Skin epidermis (tissue), 12 donors: ENCODE data around the gene CCDC87.
A peak's percentile ranks its signal among the peaks of the same experiment; 100 is the strongest.

Experiments used
- H3K27ac ChIP-seq, 21 experiments: fragments of 200-600 bp; sonication (generic) in 11 of 21; one replicate each; pipeline ENCODE4 v1.5.0; 2020; ENCODE audit warnings: mild to moderate bottlenecking in 3 of 21, inconsistent platforms in 2 of 21, moderate library complexity in 2 of 21
- H3K4me3 ChIP-seq, 7 experiments: fragments of 200-600 bp; sonication (generic) in 2 of 7; one replicate each; pipeline ENCODE4 v1.5.0; 2020; ENCODE audit warnings: inconsistent platforms in 2 of 7, mild to moderate bottlenecking in 2 of 7, moderate library complexity in 1 of 7

Gene CCDC87, protein sequence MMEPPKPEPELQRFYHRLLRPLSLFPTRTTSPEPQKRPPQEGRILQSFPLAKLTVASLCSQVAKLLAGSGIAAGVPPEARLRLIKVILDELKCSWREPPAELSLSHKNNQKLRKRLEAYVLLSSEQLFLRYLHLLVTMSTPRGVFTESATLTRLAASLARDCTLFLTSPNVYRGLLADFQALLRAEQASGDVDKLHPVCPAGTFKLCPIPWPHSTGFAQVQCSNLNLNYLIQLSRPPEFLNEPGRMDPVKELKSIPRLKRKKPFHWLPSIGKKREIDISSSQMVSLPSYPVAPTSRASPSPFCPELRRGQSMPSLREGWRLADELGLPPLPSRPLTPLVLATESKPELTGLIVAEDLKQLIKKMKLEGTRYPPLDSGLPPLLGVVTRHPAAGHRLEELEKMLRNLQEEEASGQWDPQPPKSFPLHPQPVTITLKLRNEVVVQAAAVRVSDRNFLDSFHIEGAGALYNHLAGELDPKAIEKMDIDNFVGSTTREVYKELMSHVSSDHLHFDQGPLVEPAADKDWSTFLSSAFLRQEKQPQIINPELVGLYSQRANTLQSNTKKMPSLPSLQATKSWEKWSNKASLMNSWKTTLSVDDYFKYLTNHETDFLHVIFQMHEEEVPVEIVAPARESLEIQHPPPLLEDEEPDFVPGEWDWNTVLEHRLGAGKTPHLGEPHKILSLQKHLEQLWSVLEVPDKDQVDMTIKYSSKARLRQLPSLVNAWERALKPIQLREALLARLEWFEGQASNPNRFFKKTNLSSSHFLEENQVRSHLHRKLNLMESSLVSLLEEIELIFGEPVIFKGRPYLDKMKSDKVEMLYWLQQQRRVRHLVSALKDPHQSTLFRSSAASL

DNA sequence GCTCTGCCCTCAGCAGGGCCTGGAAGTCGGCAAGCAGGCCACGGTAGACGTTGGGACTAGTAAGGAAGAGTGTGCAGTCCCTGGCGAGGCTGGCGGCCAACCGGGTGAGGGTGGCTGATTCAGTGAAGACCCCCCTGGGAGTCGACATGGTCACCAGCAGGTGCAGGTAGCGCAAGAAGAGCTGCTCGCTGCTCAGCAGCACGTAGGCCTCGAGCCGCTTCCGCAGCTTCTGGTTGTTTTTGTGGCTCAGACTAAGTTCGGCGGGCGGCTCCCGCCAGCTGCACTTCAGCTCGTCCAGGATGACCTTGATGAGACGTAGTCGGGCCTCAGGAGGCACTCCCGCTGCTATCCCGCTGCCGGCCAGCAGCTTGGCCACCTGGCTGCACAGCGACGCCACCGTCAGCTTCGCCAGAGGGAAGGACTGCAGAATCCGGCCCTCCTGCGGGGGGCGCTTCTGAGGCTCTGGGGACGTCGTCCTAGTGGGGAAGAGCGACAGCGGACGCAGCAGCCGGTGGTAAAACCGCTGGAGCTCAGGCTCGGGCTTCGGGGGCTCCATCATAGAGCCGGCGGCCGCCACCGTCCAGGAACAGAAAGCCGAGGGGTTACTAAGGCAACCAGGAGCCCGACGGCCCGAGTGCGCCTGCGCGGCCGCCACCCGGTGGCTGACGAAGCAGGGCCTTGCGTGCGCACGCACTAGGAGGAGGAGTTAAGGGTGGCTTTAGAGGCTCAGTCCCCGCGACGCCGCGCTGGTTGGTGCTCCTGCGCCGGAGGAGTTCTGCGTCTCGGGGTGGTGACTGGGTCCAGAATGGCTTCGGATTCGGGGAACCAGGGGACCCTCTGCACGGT lies at the start of gene CCDC87, which contains the start of gene CCS:
Gene CCDC87, minus strand, starts transcription at position 607 of the 846 bp plus-strand sequence. Its CDS starts 48 bp downstream, at position 559.
Gene CCS, plus strand, starts transcription at position 729 of the 846 bp plus-strand sequence. Its CDS starts 77 bp downstream, at position 806.
- peak within 1 kb of the TSS in 20 of 21 experiments; percentile 21 to 92 (median 83) for H3K27ac ChIP-seq
- peak within 1 kb of the TSS; percentile 44 to 71 (median 55) for H3K4me3 ChIP-seq

DNA sequence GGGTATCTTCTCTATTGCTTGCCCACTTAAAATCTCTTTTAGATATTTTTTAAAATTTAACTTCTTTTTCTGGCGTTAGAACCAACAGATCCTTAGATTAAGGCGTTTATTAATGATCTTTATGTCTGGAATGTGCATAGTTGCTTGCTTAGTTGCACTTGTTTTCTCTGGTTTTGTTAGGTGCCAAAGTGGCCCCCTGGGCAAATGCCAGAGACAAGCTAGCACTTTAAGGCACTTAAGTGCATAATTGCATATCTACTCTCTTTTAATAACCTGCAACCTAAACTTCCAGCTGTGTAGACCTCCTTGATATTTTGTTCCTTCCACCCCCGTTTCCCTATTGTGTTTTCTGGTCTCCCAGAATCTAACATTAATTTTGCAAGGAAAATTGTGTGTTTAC lies 49.0 kb upstream of the CCDC87 start:
- Histone ChIP-seq H3K4me3 (peak overlapping the region in 2 of 7 experiments; percentile 5 to 82), H3K27ac (no peak overlapping the region)

DNA sequence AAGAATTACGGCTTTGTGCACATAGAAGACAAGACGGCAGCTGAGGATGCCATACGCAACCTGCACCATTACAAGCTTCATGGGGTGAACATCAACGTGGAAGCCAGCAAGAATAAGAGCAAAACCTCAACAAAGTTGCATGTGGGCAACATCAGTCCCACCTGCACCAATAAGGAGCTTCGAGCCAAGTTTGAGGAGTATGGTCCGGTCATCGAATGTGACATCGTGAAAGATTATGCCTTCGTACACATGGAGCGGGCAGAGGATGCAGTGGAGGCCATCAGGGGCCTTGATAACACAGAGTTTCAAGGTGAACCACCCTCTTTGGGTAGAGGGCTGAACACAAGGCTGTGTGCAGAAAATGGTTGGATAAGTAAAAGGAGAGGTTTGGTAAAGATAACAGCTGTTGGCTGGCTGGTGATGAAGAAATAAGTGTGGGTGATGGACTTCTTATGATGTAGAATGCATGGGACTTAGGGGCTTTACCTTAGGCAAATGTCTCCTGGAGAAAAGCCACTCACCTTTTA lies 47.0 kb upstream of the CCDC87 start:
- H3K27ac ChIP-seq = peak overlapping the region in 4 of 21 experiments; percentile 87 to 92 (median 90)
- peak overlapping the region; percentile 60 to 83 (median 77) for H3K4me3 ChIP-seq

DNA sequence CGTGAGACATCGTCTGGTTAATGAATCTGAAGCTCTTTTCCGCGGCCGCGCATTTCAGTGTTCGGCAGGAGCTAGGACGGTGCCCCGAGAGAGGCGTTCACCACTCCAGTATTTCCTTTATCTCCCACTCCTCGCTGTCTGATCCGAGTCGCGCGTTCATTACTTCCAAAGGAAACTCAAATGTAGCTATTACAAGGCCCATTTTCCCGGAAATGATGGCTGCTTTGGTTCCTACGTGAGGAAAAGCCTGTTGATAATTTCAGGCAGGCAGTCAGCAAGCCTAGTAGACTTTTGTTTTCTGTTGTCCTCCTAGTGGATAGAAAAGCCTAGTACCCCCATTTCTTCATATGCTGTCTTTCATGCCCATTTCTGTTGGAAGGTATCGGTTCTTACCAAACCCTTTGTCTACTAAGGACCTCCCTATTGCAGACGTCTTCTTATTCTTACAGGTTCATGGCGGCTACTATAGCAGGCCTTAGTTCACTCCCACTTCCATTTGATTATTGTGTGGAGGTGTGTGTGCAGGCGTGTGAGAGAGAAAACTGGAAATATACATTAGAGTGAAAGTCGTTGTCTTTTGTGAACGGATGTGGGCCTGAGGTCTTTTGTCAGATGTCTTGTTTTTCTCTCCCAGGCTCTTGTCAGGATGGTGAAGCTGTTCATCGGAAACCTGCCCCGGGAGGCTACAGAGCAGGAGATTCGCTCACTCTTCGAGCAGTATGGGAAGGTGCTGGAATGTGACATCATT lies 46.4 kb upstream of the CCDC87 start:
- Histone ChIP-seq H3K4me3 (peak overlapping the region; percentile 60 to 83 (median 77)), H3K27ac (peak overlapping the region in 20 of 21 experiments; percentile 46 to 96 (median 90))

DNA sequence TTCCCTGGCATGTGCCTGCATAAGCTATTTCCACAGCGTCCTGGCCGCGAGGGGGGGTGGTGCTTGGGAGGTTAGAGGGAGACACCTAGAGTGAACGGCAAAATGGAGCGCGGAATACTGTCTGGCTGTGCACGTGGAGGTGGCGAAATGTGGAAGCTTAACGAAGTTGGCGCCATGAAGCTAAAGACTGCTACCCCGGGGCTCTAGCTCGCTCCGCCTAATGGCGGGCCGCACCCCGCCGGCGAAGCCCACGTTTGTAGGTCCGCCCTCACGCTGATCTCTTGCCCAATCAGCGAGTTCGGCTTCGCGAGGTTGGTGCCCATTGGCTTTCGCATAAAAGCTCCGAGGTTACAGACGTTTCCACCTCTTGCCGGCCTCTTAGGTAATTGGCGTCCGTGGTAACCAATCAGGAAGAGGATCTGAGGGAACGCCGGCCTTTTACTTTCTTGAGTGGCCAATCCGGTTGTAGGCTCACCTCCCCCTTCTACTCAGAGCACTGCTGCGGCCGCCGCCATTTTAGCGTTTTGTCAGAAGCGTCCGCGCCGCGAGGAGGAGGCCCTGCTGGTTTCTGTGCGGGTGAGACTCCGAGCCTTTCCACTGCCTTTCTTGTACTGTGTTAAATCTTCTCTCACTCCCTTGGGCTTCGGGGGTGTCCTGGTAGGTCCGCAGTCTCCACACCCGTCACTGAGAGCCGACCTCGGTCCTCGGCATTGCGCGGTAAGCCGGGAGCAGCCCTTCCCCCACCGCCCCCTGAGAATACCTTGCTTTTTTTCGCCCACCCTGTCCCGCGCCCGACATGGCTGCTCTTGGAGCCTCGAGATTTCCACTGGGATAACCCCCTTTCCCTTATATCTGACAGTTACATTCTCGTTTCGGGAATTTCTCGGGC lies 45.6 kb upstream of the CCDC87 start, which contains the start of gene RBM4:
Gene RBM4, plus strand, starts transcription at position 527 of the 889 bp plus-strand sequence. CDS start 1,009 bp downstream, outside the sequence.
- Histone ChIP-seq H3K27ac (peak within 1 kb of the TSS in 20 of 21 experiments; percentile 46 to 96 (median 90)), H3K4me3 (peak within 1 kb of the TSS; percentile 60 to 83 (median 77))

DNA sequence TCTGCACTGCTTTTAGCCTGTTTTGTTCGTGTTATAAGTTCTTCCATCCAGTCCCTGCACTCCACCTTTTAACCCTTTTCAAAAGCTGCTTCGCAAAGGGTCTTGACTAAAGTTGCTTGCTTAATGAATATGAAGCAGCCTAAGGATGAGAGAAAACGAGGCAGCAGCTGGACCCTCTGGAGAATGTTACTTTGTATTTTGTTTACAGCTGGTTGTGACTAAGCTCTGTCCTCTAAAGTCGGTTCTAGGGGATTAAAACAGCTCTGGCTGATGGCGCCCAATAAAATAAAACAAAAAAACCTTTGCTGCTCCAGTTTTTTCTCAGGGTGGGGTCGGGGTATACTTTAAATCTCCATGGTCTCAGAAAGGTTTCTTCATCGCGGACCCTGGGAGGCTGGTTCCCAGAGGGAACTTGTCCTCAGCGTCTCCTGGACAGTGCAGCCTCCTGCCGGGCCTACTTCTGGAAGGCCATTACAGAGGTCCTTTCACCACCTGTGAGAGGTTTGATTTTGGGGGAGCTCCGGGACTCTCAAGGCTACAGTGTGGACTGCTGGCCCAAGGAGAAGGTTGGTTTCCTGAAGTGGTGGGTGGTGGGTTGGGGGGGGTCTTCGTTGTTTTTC lies 44.8 kb upstream of the CCDC87 start:
- H3K4me3 ChIP-seq = peak overlapping the region; percentile 30 to 83 (median 77)
- H3K27ac ChIP-seq = peak overlapping the region in 20 of 21 experiments; percentile 16 to 94 (median 76)

DNA sequence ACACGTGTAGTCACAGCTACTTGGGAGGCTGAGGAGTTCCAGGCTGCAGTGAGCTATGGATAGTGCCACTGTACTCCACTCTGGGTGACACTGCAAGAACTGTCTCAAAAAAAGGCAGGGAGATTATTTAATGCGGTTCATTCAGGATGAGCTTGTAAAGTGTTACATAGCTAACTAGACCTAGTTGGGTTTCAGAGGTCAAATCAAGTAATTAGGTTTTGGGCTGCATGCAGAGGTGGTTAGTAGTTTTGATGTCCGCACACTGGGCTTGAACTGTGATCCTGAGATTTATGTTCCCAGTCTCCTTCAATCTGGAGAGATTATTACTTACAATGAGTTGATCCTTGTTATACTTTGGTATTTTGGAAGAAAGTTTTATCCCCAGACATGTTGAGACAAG lies 43.5 kb upstream of the CCDC87 start:
- Histone ChIP-seq H3K27ac (no peak overlapping the region), H3K4me3 (no peak overlapping the region)

DNA sequence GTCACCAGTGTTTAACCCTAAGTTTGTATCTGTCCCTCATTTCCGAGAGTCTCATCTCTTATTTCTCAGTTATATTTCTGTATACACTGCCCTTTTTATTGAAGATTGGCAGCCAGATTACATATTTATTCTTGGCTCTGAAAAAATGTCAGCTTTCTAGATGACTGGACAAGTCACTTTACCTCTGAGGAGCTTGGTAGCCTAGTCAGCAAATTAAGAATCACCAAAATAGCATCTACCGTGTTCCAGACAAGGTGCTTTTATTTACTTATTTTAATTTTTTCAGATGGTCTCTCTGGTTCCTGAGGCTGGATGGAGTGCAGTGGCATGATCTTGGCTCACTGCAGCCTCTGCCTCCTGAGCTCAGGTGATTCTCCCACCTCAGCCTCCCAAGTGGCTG lies 40.1 kb upstream of the CCDC87 start:
- Histone ChIP-seq H3K27ac (no peak overlapping the region), H3K4me3 (no peak overlapping the region)

DNA sequence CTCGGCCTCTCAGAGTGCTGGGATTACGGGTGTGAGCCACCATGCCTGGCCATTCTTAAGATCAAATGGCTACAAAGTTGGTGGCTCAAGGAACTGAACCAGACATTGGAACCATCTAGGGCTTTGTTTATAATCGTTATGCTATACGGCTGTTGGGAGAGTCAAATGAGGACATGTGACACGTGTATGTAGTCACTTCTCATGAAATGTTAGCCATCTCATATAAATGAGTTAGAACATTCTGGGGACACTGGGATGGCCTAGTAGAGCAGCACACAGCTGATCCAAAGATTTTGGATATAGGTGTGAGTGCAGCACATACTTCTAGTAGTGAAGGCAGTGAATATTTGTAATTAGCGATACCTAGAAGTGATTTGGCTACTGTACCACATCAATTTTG lies 39.0 kb upstream of the CCDC87 start:
- Histone ChIP-seq H3K27ac (no peak overlapping the region), H3K4me3 (no peak overlapping the region)

DNA sequence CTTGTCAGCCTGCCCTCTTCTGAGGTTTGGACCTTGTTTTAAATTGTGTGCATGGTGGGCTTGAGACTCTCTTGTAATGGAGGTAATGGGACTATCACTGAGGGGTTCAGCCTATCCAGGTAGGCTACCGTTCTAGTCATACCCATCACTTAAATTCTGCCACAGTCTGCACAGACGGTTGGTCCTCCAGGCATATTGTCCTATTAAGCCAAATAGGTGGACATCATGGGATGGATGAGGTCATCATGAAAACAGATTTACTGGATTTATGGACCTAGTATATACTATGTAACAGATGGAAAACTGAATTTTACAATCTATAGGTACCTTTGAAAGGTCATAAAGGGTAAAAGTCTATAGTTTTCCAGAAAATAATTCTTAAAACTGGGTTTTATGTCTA lies 36.5 kb upstream of the CCDC87 start:
- Histone ChIP-seq H3K4me3 (no peak overlapping the region), H3K27ac (no peak overlapping the region)

DNA sequence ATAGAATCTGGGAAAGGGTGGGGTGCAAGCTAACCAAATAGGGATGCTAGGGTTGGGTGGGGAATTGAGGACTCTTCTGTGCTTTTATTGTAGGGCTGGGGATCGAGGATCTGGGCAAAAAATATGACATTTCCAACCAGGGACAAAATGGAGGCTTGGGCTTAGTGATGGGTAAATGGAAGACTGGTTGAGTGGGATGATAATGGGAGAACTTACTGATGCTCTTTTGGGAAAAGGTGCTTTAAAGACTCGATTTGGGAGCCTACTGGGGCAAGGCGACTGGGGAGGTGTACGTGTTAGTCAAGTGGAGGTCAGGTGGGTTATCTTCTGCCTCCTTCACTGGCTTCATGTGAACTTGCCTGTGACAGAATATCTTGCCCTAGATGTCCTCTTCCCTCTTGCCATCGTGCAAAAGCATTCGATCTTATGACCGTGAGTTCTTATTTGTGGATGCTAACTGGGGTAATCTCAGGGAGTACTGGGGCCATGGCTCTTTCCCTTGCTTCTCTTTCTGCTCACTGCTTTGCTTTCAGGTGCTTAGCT lies 35.3 kb upstream of the CCDC87 start:
- Histone ChIP-seq H3K4me3 (no peak overlapping the region), H3K27ac (no peak overlapping the region)

DNA sequence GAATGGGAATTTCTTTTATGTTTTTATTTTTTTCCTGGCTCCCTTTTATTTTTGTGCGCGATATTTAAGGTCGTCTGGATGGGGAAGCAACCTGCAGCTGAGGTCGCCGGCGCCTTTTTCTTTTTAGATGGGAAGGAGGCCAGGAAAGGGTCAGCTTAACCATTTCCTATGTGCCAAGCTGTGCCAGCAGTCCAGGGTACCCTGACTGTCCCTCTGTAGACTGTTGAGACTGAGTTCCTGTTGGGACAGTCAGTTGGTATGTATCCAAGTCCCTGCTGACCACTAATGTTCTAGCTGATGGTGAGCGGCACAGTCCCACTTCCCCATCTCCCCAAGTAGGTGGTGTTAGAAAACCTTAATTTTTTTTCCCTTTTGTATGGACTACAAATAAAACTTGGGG lies 34.1 kb upstream of the CCDC87 start:
- H3K4me3 ChIP-seq = no peak overlapping the region
- no peak overlapping the region for H3K27ac ChIP-seq

DNA sequence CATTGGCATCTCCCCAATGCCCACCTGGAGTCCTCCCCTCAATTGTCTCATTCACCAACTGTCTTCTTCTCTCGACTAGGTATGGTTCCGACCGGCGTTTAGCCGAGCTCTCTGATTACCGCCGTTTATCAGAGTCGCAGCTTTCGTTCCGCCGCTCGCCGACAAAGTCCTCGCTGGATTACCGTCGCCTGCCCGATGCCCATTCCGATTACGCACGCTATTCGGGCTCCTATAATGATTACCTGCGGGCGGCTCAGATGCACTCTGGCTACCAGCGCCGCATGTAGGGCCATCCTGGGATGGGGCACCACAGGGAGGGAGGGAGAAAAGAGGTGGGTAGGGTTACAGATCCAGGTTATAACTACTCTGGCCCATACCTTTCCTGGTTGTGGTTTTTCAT lies 33.5 kb upstream of the CCDC87 start:
- no peak overlapping the region for H3K4me3 ChIP-seq
- H3K27ac ChIP-seq = no peak overlapping the region

DNA sequence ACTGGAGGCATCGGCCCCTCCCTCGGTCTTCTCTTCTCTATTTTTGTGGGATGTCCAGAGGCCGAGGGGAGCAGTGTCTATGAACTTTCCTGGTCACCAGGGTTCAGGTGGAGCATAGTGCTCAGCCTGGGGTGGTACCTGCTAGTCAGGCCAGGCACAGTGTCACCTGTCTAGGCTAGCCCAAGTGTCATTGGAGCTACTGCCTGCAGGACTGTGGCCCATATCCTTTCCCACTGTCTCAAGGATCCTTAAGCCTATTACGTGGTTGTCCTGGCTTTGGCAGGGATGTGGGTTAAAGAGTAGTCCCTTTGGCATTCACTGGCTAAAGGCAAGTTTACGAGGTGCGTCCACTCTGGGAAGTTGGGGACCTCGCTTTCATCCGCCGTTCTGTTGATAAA lies 32.9 kb upstream of the CCDC87 start:
- H3K4me3 ChIP-seq = no peak overlapping the region
- H3K27ac ChIP-seq = no peak overlapping the region

DNA sequence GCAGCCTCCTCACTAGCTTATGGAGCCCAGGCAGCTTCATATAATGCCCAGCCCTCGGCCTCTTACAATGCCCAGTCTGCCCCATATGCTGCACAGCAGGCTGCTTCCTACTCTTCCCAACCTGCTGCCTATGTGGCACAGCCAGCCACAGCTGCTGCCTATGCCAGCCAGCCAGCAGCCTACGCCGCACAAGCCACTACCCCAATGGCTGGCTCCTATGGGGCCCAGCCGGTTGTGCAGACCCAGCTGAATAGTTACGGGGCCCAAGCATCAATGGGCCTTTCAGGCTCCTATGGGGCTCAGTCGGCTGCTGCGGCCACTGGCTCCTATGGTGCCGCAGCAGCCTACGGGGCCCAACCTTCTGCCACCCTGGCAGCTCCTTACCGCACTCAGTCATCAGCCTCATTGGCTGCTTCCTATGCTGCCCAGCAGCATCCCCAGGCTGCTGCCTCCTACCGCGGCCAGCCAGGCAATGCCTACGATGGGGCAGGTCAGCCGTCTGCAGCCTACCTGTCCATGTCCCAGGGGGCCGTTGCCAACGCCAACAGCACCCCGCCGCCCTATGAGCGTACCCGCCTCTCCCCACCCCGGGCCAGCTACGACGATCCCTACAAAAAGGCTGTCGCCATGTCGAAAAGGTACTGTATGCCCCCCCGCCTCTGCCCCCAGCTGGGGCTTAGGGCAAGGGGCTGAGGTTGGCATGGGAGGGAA lies 32.3 kb upstream of the CCDC87 start:
- no peak overlapping the region for H3K4me3 ChIP-seq

DNA sequence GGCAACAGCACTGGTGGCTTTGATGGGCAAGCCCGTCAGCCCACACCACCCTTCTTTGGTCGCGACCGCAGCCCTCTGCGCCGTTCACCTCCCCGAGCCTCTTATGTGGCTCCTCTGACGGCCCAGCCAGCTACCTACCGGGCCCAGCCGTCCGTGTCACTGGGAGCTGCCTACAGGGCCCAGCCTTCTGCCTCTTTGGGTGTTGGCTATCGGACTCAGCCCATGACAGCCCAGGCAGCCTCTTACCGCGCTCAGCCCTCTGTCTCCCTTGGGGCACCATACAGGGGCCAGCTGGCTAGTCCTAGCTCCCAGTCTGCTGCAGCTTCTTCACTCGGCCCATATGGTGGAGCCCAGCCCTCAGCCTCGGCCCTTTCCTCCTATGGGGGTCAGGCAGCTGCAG lies 31.6 kb upstream of the CCDC87 start:
- Histone ChIP-seq H3K27ac (peak overlapping the region in 1 of 21 experiments; percentile 8), H3K4me3 (no peak overlapping the region)

More for the DNA sequence above, 32.3 kb upstream of the CCDC87 start:
- H3K27ac ChIP-seq = no peak overlapping the region
